Measurements from ENCODE around the gene SMURF2. TPM values are rescaled to one million over a fixed set of nuclear protein-coding genes. Genes with fewer than 3 reads are reported as not detected.
A peak's percentile ranks its signal among the peaks of the same experiment; 100 is the strongest.

Gene SMURF2
- total and polyA plus RNA-seq, 2 experiments from 2014 or later, result 17.1 to 31.3 TPM

- H3K4me2 ChIP-seq, result no peak overlapping the region
- no peaks in the 10 kb centered on the region for H3K9me3 ChIP-seq (ENCODE audit: low read depth)
- DNase-seq (ENCODE audit: low spot score), result no peak
- H3K27me3 ChIP-seq, result no peaks in the 10 kb centered on the region
- H3K9me2 ChIP-seq (replicated peaks; ENCODE audit: insufficient read depth), result no peaks in the 10 kb centered on the region
- TF ChIP-seq, protein P1, sequence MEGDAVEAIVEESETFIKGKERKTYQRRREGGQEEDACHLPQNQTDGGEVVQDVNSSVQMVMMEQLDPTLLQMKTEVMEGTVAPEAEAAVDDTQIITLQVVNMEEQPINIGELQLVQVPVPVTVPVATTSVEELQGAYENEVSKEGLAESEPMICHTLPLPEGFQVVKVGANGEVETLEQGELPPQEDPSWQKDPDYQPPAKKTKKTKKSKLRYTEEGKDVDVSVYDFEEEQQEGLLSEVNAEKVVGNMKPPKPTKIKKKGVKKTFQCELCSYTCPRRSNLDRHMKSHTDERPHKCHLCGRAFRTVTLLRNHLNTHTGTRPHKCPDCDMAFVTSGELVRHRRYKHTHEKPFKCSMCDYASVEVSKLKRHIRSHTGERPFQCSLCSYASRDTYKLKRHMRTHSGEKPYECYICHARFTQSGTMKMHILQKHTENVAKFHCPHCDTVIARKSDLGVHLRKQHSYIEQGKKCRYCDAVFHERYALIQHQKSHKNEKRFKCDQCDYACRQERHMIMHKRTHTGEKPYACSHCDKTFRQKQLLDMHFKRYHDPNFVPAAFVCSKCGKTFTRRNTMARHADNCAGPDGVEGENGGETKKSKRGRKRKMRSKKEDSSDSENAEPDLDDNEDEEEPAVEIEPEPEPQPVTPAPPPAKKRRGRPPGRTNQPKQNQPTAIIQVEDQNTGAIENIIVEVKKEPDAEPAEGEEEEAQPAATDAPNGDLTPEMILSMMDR (IDR thresholded peaks at IDR 0.05; ENCODE audit: poor library complexity), result no peak
- TF ChIP-seq EZH2 (IDR thresholded peaks at IDR 0.05; ENCODE audit: borderline replicate concordance) (no peak), EZH2phosphoT487 (IDR thresholded peaks at IDR 0.05; ENCODE audit: low read depth, severe bottlenecking, unreplicated experiment) (no peak)
- no peaks in the 10 kb centered on the region for H3K36me3 ChIP-seq (replicated peaks; ENCODE audit: insufficient read depth, low read depth)
- H2AFZ ChIP-seq, result no peak overlapping the region
- 100% methylated on average over 1 of the region's 1 CpG for WGBS (ENCODE audit: low lambda C conversion rate, missing lambda C conversion rate)
- peaks cover 32% of the 10 kb centered on the region for H4K20me1 ChIP-seq (ENCODE audit: insufficient read depth, poor library complexity, severe bottlenecking)
- H3K27ac ChIP-seq, result no peak overlapping the region
- H3K4me3 ChIP-seq, result no peak overlapping the region
- H3K79me2 ChIP-seq, result peaks cover 98% of the 10 kb centered on the region
- H3K4me1 ChIP-seq (ENCODE audit: insufficient read depth), result no peaks in the 10 kb centered on the region
Measured at GRCh38 chr17:64634218-64634617, 27.9 kb downstream of the SMURF2 start.

- peaks cover 98% of the 10 kb centered on the region for H3K79me2 ChIP-seq
- H3K4me1 ChIP-seq (ENCODE audit: insufficient read depth), result no peaks in the 10 kb centered on the region
- H3K4me3 ChIP-seq, result no peak overlapping the region
- no peak for TF ChIP-seq EZH2phosphoT487 (IDR thresholded peaks at IDR 0.05; ENCODE audit: low read depth, severe bottlenecking, unreplicated experiment)
- no peak for TF ChIP-seq EZH2 (IDR thresholded peaks at IDR 0.05; ENCODE audit: borderline replicate concordance)
- TF ChIP-seq, protein P1 (IDR thresholded peaks at IDR 0.05; ENCODE audit: poor library complexity), result no peak
- H3K9me2 ChIP-seq (replicated peaks; ENCODE audit: insufficient read depth), result no peaks in the 10 kb centered on the region
- no peak overlapping the region for H2AFZ ChIP-seq
- H3K4me2 ChIP-seq, result no peak overlapping the region
- no peaks in the 10 kb centered on the region for H3K27me3 ChIP-seq
- peaks cover 40% of the 10 kb centered on the region for H4K20me1 ChIP-seq (ENCODE audit: insufficient read depth, poor library complexity, severe bottlenecking)
- no peak for DNase-seq (ENCODE audit: low spot score)
- H3K36me3 ChIP-seq (replicated peaks; ENCODE audit: insufficient read depth, low read depth), result no peaks in the 10 kb centered on the region
- H3K9me3 ChIP-seq (ENCODE audit: low read depth), result no peaks in the 10 kb centered on the region
- WGBS (ENCODE audit: low lambda C conversion rate, missing lambda C conversion rate), result 68% methylated on average over 2 of the region's 2 CpGs
- peak overlapping the region; percentile 15 for H3K27ac ChIP-seq
Measured at GRCh38 chr17:64632606-64633005, 29.5 kb downstream of the SMURF2 start.

- Histone ChIP-seq H3K4me2 (no peak overlapping the region), H3K27ac (no peak overlapping the region), H3K9me3 (ENCODE audit: low read depth) (no peaks in the 10 kb centered on the region), H3K4me1 (ENCODE audit: insufficient read depth) (no peaks in the 10 kb centered on the region), H3K79me2 (peaks cover 98% of the 10 kb centered on the region), H3K27me3 (no peaks in the 10 kb centered on the region), H3K4me3 (no peak overlapping the region), H3K9me2 (replicated peaks; ENCODE audit: insufficient read depth) (no peaks in the 10 kb centered on the region), H3K36me3 (replicated peaks; ENCODE audit: insufficient read depth, low read depth) (no peaks in the 10 kb centered on the region), H2AFZ (no peak overlapping the region), H4K20me1 (ENCODE audit: insufficient read depth, poor library complexity, severe bottlenecking) (peaks cover 44% of the 10 kb centered on the region)
- 66% methylated on average over 3 of the region's 3 CpGs for WGBS (ENCODE audit: low lambda C conversion rate, missing lambda C conversion rate)
- DNase-seq (ENCODE audit: low spot score), result no peak
- no peak for TF ChIP-seq EZH2 (IDR thresholded peaks at IDR 0.05; ENCODE audit: borderline replicate concordance)
- no peak for TF ChIP-seq EZH2phosphoT487 (IDR thresholded peaks at IDR 0.05; ENCODE audit: low read depth, severe bottlenecking, unreplicated experiment)
- TF ChIP-seq, protein P1 (IDR thresholded peaks at IDR 0.05; ENCODE audit: poor library complexity), result no peak
Measured at GRCh38 chr17:64632194-64632593, 29.9 kb downstream of the SMURF2 start.

Data from hepatocyte (in vitro differentiated cells).